Retinal pigment epithelial cell (primary cell): Measurements from ENCODE around the gene TRPM3.

Experiments
- DNase-seq: peaks from one replicate; pipeline ENCODE4 v3.0.0-alpha.2; 2010; ENCODE audit warnings: low read depth
- H3K4me3 ChIP-seq: 2 replicates; pipeline ENCODE4 v1.5.1; 2011; ENCODE audit warnings: mild to moderate bottlenecking, low read length, control low read depth, moderate library complexity
- TF ChIP-seq, protein P1 (sequence below): conservative IDR thresholded peaks from 2 replicates; pipeline ENCODE4 v1.5.1; 2011; ENCODE audit warnings: low read depth, low read length, control low read depth, inconsistent platforms

TRPM3 gene

DNA sequence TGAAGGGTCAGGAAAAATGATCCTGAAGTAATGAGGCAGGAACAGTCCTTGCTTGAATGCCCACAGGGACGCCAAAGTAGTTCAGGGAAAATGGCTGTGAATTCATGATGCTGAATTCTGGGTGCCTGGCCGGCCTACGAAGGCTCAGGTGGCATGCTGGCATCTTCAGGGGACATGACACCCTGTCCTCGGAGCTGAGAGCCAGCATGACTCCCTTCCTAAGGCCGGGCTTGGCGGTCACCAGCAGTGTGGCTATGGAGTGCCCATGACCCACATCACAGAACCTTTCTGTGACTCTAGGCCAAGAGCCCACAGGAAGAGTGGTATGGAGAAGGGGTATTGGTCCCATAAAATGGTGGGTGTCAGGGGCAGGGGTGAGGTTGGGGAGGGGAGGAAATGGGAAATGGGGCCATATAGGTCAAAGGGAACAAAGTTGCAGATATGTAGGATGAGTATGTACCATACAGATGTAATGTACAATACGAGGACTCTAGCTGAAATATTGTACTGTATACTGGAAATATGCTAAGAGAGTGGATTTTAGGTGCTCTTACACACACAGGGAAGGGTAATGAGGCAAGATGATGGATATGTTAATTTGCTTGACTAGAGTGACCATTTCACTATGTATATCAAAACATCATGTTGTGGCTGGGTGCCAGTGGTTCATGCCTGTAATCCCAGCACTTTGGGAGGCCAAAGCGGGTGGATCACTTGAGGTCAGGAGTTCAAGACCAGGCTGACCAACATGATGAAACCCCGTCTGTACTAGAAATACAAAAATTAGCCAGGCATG is 504.2 kb downstream of the TRPM3 start:
- TF ChIP-seq, protein P1, sequence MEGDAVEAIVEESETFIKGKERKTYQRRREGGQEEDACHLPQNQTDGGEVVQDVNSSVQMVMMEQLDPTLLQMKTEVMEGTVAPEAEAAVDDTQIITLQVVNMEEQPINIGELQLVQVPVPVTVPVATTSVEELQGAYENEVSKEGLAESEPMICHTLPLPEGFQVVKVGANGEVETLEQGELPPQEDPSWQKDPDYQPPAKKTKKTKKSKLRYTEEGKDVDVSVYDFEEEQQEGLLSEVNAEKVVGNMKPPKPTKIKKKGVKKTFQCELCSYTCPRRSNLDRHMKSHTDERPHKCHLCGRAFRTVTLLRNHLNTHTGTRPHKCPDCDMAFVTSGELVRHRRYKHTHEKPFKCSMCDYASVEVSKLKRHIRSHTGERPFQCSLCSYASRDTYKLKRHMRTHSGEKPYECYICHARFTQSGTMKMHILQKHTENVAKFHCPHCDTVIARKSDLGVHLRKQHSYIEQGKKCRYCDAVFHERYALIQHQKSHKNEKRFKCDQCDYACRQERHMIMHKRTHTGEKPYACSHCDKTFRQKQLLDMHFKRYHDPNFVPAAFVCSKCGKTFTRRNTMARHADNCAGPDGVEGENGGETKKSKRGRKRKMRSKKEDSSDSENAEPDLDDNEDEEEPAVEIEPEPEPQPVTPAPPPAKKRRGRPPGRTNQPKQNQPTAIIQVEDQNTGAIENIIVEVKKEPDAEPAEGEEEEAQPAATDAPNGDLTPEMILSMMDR: no peak
- H3K4me3 ChIP-seq: no peak overlapping the region
- no peak for DNase-seq

DNA sequence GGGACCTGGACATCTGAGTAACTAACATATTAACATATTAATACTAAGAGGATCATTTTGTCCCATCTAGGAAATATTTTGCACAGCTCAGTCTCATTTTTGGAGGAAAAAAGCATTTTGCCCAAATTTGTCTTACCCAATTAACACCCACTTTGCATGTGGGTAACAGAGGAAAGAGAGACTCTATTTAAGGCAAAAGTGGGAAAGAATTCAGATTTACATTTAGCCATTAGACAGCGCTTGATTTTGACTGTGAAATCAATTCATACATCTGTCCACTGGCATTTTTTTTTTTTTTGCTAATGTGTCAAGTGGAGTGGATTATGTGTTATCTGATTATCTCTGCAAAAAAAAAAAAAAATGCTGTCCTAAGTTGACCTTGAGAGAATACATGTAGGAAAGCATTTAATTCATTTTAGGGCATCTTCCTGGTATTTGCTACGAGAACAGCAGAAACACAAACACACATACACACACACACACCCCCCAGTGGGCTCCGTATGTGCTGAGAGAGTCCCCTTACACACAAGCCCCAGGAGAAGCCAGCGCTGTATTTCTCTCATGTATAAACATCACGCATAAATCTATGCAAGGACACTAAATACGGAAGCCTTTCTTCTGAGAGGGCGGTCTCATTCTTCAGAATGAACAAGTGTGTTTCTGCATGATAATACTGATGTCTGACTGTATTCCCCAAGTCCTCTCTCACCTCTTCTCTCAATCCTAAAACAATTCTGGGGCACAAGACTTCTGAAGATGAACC is 505.0 kb downstream of the TRPM3 start:
- TF ChIP-seq, protein P1: no peak
- no peak for DNase-seq
- no peak overlapping the region for H3K4me3 ChIP-seq

DNA sequence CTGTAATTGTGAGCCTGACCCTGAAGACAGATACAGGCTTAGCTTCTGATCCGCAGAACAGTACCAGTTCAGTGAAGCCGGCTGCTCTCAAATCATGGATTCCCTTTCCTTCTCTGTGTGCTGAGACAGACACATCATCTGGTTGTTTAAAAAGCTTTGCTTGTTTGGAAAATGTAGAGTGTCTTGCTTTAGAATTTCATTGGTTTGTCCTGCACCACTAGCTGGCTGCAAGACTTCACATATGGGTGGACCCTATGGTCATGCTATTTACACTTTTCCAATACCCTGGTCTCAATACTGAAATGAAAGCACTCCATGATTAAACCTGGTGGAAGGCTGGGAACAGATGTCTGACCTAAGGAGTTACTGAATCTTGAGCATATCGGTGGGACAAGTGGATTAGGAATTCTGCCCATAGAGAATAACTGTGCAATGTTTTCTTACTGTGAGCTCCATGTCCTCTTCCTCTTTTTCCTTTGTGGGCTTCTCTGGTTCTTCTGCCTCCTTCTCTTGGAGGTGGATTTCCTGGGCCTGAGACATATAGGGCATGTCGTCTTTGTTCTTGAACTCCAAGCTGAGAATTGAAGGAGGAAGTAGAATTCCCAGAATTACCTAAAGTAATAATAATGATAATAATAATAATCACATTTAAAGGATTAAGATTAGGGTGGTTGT is 505.8 kb downstream of the TRPM3 start:
- DNase-seq: no peak
- TF ChIP-seq, protein P1: no peak
- H3K4me3 ChIP-seq: no peak overlapping the region

DNA sequence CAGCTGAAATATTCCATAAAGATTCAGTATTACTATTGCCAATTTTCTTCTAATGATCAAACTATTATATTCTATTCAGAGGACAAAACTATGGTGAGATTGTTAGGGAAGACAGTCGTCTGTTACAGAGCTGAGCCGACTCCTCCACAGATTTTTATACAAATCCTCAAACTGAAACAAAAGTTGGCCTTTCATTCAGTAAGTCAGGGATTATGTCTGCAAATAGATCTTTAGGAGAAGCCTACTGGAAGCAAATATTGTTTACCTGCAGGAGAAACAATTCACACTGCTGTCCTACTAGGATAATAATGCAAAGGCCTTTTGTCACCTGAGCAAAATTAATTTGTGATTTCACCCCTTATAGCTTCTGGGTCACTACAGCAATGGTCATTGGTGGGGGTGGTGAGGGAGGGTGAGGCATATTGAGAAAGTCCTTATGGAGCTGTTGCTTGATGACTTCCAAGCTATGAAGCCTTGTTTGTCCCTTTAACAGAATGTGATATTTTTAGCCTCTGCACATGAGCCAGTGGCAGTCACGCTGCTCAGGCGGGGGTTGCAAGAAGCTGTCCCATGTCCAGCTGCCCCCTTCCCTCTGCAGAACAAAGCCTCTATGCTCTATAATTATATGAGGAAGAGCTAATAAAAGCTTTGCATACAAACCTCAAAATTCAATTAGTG is 506.5 kb downstream of the TRPM3 start:
- no peak overlapping the region for H3K4me3 ChIP-seq
- DNase-seq: no peak
- TF ChIP-seq, protein P1: no peak

DNA sequence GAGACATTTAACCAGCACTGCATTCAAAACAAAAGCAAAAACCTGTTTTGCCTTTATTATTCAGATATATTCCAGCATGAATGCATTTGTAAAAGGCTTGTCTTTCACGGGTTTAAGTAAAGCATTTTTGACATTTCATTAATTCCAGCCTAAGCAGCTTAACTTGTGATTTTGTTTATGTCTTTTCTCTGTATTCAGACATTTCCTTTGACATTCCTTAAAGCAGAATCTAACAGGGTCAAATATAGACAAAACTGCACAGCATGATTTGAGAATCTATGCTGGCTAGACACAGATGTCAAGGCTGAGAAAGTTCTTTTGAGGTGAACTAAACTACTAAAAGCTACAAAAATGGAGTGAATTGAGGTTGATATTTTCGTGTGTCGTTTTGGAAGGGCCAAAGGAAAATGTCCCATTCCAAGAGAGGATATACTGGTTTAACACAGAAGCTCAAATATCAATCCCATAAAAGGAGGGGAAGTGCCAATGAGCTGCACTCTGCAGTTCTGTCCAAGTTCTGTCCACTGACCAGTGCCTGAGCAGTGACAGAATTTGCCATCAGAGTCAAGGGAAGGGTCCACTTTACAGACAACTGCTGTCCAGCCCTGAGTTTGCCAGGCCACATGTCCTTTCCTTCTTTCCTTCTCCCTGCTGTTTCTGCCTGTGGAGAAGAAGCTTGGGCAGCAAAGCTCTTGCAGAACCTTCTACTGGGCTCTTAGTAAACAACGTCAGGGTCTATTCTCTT is 508.2 kb downstream of the TRPM3 start:
- peak; percentile 62 for DNase-seq
- no peak overlapping the region for H3K4me3 ChIP-seq
- TF ChIP-seq, protein P1: no peak

DNA sequence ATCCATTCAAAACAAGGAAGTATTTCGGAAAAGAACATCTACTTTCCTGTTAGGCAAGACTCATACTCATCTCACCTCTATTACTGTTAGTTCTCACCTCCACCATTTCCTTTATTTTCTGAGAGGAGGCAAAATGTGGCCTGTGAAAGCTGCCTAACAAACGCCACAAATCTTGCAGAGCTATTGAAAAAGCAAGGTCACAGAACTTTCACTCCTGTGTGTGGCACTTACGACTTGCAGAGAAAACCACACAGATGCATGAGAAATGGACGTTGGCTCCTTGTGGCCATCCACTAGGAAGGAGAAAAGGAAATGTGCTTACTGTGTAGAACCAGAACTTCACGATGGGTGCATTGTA is 511.2 kb downstream of the TRPM3 start:
- no peak for DNase-seq
- no peak overlapping the region for H3K4me3 ChIP-seq
- TF ChIP-seq, protein P1: no peak
